Measurements from ENCODE around the gene PRDX6.

The PRDX6 gene, protein sequence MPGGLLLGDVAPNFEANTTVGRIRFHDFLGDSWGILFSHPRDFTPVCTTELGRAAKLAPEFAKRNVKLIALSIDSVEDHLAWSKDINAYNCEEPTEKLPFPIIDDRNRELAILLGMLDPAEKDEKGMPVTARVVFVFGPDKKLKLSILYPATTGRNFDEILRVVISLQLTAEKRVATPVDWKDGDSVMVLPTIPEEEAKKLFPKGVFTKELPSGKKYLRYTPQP

GRCh38 chr1:173477286-173478093, at the start of gene PRDX6:
Gene PRDX6, plus strand, starts transcription at chr1:173477335. Its CDS starts 63 bp downstream, at chr1:173477398.
- peak within 1 kb of the TSS; percentile 94 for H3K4me3 ChIP-seq (ENCODE audit: low read depth, low read length)
- no peak for TF ChIP-seq CTCF (IDR thresholded peaks at IDR 0.05; ENCODE audit: insufficient read depth, low read depth, low read length, missing control alignments)
- no peak for DNase-seq (ENCODE audit: low read depth)

DNA sequence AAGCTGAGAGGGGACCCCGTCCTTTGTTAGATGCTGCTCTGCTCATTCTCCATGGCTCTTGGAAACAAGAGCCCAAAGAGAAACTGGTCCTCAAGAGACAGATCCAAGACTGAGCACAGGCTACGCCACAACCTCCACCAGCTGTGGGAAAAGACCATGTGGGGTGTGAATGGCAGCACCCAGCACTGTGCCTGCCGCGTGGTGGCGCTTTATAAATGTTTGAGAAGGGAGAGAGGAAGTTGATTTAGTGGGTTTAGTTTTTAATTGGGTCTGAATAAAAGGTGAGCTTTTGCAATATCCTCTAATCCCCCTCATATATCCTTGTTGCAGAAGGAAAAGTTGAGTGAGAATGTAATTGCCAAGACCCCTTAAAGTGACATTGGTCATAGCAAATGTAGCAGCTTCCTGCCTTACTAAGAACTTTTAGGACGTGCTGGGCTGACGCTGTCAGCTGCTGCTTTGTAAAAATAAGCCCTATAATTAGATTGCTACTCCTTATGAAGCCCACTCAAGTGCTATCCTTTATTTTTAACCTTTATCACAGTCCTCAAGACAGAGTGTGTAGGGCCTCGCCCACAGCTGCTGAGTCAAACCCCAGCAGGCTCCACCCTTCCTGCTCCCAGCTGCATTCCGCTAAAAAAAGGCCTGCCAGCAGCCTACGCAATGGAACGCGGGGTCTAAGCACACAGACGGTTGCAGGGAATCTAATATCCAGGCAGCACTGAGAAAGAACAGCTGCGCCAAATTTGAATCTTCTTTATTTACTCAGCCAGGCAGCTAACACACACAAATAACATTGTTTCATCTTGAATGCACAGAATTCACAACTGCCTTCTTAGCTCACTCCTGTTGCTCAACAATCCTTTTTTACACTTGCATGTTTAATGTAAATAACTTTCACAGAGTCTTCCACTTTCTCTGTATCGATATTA, 47.4 kb upstream of the PRDX6 start:
- H3K4me3 ChIP-seq (ENCODE audit: low read depth, low read length) = peak overlapping the region; percentile 14; the same call in 1 of the 2 replicates
- peak; percentile 71 for DNase-seq (ENCODE audit: low read depth)
- TF ChIP-seq CTCF (IDR thresholded peaks at IDR 0.05; ENCODE audit: insufficient read depth, low read depth, low read length, missing control alignments) = peak; percentile 67

- no peak for DNase-seq (ENCODE audit: low read depth)
- no peak for TF ChIP-seq CTCF (IDR thresholded peaks at IDR 0.05; ENCODE audit: insufficient read depth, low read depth, low read length, missing control alignments)
- H3K4me3 ChIP-seq (ENCODE audit: low read depth, low read length) = no peak overlapping the region
These were observed 46.3 kb upstream of the PRDX6 start for GRCh38 chr1:173430677-173431303.

DNA sequence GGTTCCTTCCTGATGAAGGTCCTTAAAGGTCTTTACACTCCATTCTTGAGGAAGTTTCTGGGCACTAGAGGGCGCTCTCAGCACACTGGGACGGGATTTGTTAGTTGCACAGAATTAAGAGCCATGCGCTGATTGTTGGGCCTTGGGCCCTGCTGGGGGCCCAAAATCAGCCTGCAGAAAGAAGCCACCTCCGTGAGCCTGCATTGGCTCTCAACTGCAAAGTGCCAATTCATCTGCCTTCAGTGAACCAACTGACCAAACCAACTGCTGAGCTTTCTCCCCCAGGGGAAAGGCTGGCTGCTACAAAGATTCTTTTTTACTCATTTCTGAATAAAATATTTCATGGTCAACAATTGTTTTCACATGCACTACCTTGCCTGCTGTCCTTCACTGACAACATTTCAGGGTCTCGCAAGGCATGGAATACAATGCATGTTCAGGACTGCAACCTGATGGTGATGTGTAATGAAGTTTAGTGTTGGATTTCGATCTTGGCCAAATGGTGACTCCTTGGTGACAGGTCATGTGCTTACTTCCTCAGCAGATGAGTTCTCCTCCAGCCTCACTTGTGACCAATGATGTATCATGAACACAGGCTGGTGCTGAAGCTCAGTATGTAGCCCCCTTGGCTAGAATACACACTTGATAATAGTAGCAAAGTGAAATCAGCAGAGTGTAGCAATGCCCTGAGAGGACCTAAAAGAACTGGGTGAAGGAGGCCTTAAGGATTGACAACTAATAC, 45.7 kb upstream of the PRDX6 start:
- DNase-seq (ENCODE audit: low read depth) = peak; percentile 92
- no peak overlapping the region for H3K4me3 ChIP-seq (ENCODE audit: low read depth, low read length)
- TF ChIP-seq CTCF (IDR thresholded peaks at IDR 0.05; ENCODE audit: insufficient read depth, low read depth, low read length, missing control alignments) = peak; percentile 84

- DNase-seq (ENCODE audit: low read depth) = no peak
- H3K4me3 ChIP-seq (ENCODE audit: low read depth, low read length) = no peak overlapping the region
- no peak for TF ChIP-seq CTCF (IDR thresholded peaks at IDR 0.05; ENCODE audit: insufficient read depth, low read depth, low read length, missing control alignments)
These were observed 44.8 kb upstream of the PRDX6 start for GRCh38 chr1:173432331-173432730.

Measured in GM12865 (cell line).